B cell (primary cell): ENCODE results near the gene RPAP2.

Source experiments
- EZH2 ChIP-seq: IDR thresholded peaks from 2 replicates; pipeline ENCODE4 v1.6.1; 2012; ENCODE audit warnings: borderline replicate concordance, low read depth, mild to moderate bottlenecking, moderate library complexity, low read length; ENCODE audit not compliant: insufficient read depth, poor library complexity, severe bottlenecking
- TF ChIP-seq, protein P1 (sequence below): fragments of 200-600 bp; IDR thresholded peaks from one replicate; pipeline ENCODE4 v1.8.0; 2022; ENCODE audit warnings: antibody characterized with exemption, mild to moderate bottlenecking

DNA sequence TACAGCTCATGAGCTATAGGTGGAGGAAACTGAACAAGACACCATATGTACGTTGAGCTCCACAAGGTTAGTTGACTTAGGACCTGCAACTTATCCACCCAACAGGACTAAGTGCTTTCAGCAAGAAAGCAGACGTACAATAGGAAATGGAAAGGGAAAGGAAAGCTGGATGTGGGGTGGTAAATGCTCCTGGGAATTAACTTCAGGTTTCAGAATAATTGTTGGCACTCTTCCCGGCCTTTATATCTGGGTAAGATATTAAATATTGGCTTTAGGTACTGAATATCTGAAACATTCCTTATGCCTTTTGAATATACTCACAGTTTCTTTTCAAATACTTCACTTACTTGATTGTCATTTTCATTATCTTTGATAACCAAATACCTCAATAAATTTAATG, 36.3 kb upstream of the RPAP2 start:
- TF ChIP-seq, protein P1, sequence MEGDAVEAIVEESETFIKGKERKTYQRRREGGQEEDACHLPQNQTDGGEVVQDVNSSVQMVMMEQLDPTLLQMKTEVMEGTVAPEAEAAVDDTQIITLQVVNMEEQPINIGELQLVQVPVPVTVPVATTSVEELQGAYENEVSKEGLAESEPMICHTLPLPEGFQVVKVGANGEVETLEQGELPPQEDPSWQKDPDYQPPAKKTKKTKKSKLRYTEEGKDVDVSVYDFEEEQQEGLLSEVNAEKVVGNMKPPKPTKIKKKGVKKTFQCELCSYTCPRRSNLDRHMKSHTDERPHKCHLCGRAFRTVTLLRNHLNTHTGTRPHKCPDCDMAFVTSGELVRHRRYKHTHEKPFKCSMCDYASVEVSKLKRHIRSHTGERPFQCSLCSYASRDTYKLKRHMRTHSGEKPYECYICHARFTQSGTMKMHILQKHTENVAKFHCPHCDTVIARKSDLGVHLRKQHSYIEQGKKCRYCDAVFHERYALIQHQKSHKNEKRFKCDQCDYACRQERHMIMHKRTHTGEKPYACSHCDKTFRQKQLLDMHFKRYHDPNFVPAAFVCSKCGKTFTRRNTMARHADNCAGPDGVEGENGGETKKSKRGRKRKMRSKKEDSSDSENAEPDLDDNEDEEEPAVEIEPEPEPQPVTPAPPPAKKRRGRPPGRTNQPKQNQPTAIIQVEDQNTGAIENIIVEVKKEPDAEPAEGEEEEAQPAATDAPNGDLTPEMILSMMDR: no peak
- no peak for TF ChIP-seq EZH2
